Measurements from ENCODE around the gene KLF4.

Gene KLF4

GRCh38 chr9:107487521-107488374 lies 1.8 kb downstream of the KLF4 start:
- no peak for DNase-seq

DNA sequence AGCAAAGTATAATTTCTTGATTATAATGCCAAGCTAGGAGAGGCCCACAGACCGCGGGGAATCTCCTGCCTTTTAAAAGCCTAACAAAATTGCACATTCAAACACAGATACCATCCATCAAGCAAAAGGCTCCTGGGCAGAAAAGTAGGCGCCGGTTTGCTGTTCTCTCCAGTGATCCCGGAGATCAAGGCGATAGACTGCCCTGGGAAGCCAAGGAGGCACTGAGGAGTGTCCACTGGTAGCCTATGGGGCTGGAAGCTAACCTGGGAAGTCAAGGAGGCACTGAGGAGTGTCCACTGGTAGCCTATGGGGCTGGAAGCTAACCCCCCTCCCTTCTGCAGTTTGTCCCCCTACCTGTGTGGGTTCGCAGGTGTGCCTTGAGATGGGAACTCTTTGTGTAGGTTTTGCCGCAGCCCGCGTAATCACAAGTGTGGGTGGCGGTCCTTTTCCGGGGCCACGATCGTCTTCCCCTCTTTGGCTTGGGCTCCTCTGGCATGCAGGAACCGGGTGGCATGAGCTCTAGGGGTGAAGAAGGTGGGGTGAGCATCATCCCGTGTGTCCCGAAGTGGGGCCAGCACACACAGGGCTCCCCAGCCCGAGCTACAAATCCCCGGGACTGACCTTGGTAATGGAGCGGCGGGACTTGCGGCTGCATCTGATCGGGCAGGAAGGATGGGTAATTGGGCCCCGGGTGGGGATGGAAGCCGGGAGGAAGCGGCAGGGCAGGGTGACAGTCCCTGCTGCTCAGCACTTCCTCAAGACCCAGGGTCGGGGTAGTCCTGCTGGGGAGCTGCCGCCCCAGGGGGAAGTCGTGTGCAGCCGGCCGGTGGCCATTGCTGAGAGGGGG lies 2.7 kb downstream of the KLF4 start:
- DNase-seq = no peak

DNA sequence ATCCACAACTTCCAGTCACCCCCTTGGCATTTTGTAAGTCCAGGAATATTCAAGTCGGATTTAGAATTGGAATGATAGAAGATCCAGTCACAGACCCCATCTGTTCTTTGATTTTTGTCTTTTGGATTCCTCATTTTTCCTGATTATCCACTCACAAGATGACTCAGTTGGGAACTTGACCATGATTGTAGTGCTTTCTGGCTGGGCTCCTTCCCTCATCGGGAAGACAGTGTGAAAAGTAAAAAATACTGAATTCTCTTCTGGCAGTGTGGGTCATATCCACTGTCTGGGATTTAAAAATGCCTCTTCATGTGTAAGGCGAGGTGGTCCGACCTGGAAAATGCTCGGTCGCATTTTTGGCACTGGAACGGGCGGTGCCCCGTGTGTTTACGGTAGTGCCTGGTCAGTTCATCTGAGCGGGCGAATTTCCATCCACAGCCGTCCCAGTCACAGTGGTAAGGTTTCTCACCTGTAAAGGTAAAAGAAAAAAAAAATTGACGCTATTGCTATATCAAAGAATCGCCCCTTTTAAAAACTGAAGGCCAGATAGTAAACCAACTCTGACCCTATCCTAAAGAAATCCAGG lies 4.0 kb downstream of the KLF4 start:
- DNase-seq = no peak

- DNase-seq = peak; percentile 24
These were observed 5.3 kb downstream of the KLF4 start for GRCh38 chr9:107484117-107484723.

GRCh38 chr9:107483666-107484065 lies 5.9 kb downstream of the KLF4 start:
- DNase-seq = no peak

DNA sequence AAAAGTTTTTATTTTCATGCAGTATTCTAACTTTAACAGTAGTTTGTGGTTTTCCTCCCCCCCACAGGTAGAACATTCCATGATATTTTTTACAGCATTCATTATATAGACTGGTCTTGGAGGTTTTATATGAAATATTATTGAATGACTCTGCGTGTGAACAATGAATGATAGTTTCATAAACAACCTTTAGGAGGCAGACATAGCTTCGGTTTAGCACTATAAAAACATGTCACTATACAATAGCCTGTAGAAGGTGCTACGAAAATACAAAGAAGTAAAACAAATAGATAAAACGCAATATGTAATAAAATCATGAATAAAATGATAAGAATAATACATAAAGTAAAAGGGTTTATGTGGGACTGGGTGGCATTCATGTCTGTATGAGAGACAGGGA lies 8.5 kb downstream of the KLF4 start:
- DNase-seq = no peak

- no peak for DNase-seq
These were observed 9.2 kb downstream of the KLF4 start for GRCh38 chr9:107480386-107480789.

GRCh38 chr9:107478805-107479204 lies 10.8 kb downstream of the KLF4 start:
- DNase-seq = no peak

GRCh38 chr9:107474124-107474523 lies 15.4 kb downstream of the KLF4 start:
- DNase-seq = no peak

GRCh38 chr9:107472581-107473340 lies 16.8 kb downstream of the KLF4 start:
- DNase-seq = no peak

DNA sequence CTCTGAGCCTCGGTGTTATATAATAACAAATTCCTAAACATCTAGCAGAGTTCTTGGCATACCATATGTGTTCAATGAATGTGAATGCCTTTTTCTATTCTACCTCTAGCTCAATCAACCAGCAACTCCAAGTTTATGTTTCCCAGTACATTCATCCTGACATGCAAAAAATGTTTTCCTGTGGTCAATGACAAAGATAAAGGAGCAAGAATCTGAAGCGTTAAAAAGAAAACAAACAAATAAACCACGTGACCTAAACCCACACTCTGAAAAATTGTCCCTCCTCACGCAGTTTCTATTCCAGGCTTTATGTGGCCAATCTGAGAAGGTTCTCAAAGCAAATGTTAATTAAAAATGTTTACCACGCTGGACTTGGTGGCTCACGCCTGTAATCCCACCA lies 18.0 kb downstream of the KLF4 start:
- no peak for DNase-seq

- no peak for DNase-seq
These were observed 22.2 kb downstream of the KLF4 start for GRCh38 chr9:107467416-107467815.

DNA sequence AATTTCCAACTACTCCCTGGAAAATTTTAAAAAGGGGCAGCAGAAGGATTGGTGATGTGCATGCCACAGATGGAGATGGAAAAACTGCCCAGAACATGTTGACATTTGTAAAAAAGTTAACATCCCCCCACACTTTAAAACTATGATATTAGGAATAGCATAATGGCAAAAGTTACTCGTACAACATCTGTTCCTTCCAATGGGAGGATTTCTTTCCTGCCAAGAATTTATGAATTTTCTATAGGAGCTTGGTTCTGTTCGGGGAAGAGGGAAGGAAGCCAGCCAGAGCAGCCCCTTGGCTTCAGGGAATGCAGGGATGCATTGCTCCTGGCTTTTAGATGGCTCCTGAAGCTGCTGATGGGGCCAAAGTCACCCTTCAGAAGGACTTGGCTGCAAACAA lies 22.7 kb downstream of the KLF4 start:
- DNase-seq = no peak

GRCh38 chr9:107465467-107466451 lies 23.8 kb downstream of the KLF4 start:
- no peak for DNase-seq

DNA sequence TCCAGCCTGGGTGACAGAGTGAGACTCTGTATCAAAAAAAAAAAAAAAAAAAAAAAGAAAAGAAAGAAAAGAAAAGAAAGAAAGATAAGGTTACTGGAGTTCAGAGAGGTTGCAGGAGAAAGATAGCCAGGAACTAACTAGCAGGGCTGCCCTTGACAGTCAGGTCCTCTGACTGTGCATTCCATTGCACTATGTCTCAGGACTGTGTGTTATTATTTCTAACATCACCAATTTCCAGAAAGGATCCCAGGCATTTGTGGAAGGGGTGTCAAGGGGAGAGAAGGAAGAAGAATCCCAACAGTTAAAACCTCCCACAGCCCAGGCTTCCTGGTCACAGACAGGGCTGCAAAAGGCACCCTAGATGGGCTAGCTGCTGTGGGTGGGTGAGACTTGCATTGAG lies 25.1 kb downstream of the KLF4 start:
- no peak for DNase-seq

GRCh38 chr9:107462691-107463090 lies 26.9 kb downstream of the KLF4 start:
- no peak for DNase-seq

DNA sequence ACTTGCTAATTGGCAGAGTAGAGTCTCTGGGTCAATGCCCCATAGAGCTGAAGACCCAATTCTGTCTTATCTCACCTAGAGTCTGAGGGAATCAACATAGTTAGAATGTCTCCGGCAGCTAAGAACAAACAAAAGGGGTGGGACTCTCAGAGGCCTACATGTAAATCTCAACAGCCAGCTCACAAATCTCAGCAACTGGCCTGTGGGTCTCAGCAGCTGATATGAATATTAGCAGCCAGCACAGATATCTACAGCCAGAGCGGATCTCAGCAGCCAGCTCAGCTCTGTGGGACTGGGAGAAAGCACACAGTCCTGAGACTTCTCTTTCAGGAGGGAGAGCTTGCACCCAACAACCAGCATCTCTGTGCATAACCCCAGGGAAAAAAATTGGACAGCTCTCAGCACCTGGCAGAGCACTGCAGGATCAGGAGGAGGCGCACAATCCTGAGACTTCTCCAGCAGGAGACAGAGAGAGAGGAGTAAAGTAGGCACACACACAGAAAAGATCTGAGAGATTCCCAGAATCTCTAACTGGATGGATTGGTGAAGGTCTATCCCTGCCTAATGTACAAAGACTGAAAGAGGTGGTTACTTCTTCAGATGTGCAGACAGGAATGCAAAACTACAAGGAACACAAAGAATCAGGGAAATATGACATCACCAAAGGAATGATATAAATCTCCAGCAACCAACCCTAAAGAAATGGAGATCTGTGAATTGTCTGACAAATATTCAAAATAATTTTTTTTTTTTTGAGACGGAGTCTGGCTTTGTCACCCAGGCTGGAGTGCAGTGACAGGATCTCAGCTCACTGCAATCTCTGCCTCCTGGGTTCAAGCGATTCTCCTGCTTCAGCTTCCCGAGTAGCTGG lies 29.2 kb downstream of the KLF4 start:
- DNase-seq = no peak

- no peak for DNase-seq
These were observed 34.0 kb downstream of the KLF4 start for GRCh38 chr9:107455425-107456135.

- no peak for DNase-seq
These were observed 36.1 kb downstream of the KLF4 start for GRCh38 chr9:107453479-107453878.

GRCh38 chr9:107447834-107448233 lies 41.7 kb downstream of the KLF4 start:
- DNase-seq = no peak
